Loucy (cell line): ENCODE data around the gene GPHN.

ENCODE experiments used
- H2AFZ ChIP-seq: fragments of 200-600 bp; sonication (generic); 2 replicates; pipeline ENCODE4 v1.6.0; 2016; ENCODE audit warnings: antibody characterized with exemption, mild to moderate bottlenecking, low read length, moderate library complexity
- H3F3A ChIP-seq: fragments of 200-600 bp; 2 replicates; pipeline ENCODE4 v1.6.0; 2016; ENCODE audit warnings: antibody characterized with exemption, low read depth, mild to moderate bottlenecking
- H3K27me3 ChIP-seq: fragments of 200-600 bp; sonication (generic); 2 replicates; pipeline ENCODE4 v1.6.1; 2014; ENCODE audit warnings: low read length, mild to moderate bottlenecking; ENCODE audit not compliant: insufficient read depth, poor library complexity, severe bottlenecking
- H3K36me3 ChIP-seq: fragments of 200-600 bp; sonication (generic); 2 replicates; pipeline ENCODE4 v1.6.1; 2016; ENCODE audit warnings: low read length; ENCODE audit not compliant: insufficient read depth
- H3K4me1 ChIP-seq: fragments of 200-600 bp; sonication (generic); 2 replicates; pipeline ENCODE4 v1.5.1; 2014; ENCODE audit warnings: low read length, mild to moderate bottlenecking; ENCODE audit not compliant: insufficient read depth, poor library complexity, severe bottlenecking
- H3K4me2 ChIP-seq: fragments of 200-600 bp; sonication (generic); 2 replicates; pipeline ENCODE4 v1.6.0; 2014; ENCODE audit warnings: antibody characterized with exemption, low read length, low read depth, mild to moderate bottlenecking; ENCODE audit not compliant: poor library complexity, severe bottlenecking
- H3K4me3 ChIP-seq: fragments of 200-600 bp; sonication (generic); 2 replicates; pipeline ENCODE4 v1.5.1; 2014; ENCODE audit warnings: low read length, mild to moderate bottlenecking, mixed read lengths; ENCODE audit not compliant: poor library complexity, severe bottlenecking
- H3K79me2 ChIP-seq: fragments of 200-600 bp; sonication (generic); 2 replicates; pipeline ENCODE4 v1.6.1; 2014; ENCODE audit warnings: low read length; ENCODE audit not compliant: insufficient read depth
- H3K9ac ChIP-seq: fragments of 200-600 bp; sonication (generic); 2 replicates; pipeline ENCODE4 v1.6.0; 2014; ENCODE audit warnings: mild to moderate bottlenecking, low read depth, low read length, moderate library complexity; ENCODE audit not compliant: poor library complexity, severe bottlenecking
- H3K9me2 ChIP-seq: fragments of 200-600 bp; sonication (generic); replicated peaks from 2 replicates; pipeline ENCODE4 v1.6.1; 2016; ENCODE audit warnings: low read depth, low read length, mixed read lengths
- H3K9me3 ChIP-seq: fragments of 200-600 bp; sonication (generic); 2 replicates; pipeline ENCODE4 v1.6.1; 2014; ENCODE audit warnings: mild to moderate bottlenecking, antibody characterized with exemption, low read length, low read depth; ENCODE audit not compliant: insufficient read depth
- H4K20me1 ChIP-seq: fragments of 200-600 bp; sonication (generic); 2 replicates; pipeline ENCODE4 v1.6.0; 2014; ENCODE audit warnings: antibody characterized with exemption, low read length, mild to moderate bottlenecking; ENCODE audit not compliant: insufficient read depth, poor library complexity, severe bottlenecking
- CTCF ChIP-seq: fragments of 200-600 bp; sonication (generic); conservative IDR thresholded peaks from 2 replicates; pipeline ENCODE4 v1.5.1; 2014; ENCODE audit warnings: mild to moderate bottlenecking, antibody characterized with exemption, low read length
- EZH2phosphoT487 ChIP-seq: fragments of 200-600 bp; IDR thresholded peaks from 2 replicates; pipeline ENCODE4 v1.6.1; 2018; ENCODE audit warnings: antibody characterized with exemption, mild to moderate bottlenecking, moderate library complexity, borderline replicate concordance

GPHN gene

DNA sequence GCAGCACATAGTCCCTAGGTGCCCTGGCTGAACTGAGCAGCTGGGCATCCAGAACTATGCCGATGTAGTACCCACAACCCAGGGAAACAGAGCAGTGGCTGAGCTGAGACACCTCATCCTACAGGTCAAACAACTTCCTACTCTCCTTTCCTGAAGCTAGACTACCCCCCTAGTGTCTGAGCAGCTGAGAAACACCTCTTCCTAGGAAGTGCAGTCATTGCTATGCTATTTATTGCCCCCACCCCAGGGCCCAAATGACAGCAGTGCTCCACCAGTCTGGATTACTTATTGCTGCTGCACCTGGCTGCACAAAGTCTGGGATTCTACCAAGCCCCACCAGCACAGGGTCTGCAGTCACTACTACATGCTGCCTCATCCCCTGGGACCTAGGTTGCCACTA is 664.6 kb downstream of the GPHN start:
- peaks cover 11% of the 10 kb centered on the region; the same call in 1 of the 2 replicates for H3K9me3 ChIP-seq
- no peaks in the 10 kb centered on the region for H3K79me2 ChIP-seq
- no peak overlapping the region for H2AFZ ChIP-seq
- no peak overlapping the region for H3K9ac ChIP-seq
- TF ChIP-seq EZH2phosphoT487 = no peak
- no peak for TF ChIP-seq CTCF
- no peaks in the 10 kb centered on the region for H3K9me2 ChIP-seq
- no peaks in the 10 kb centered on the region for H4K20me1 ChIP-seq
- no peak overlapping the region for H3K4me3 ChIP-seq
- no peak overlapping the region for H3K4me2 ChIP-seq
- no peaks in the 10 kb centered on the region; the same call in 1 of the 2 replicates for H3K36me3 ChIP-seq
- no peaks in the 10 kb centered on the region for H3F3A ChIP-seq
- peaks cover 8% of the 10 kb centered on the region for H3K4me1 ChIP-seq
- H3K27me3 ChIP-seq = no peaks in the 10 kb centered on the region

- H3K9ac ChIP-seq = no peak overlapping the region
- H2AFZ ChIP-seq = no peak overlapping the region
- no peaks in the 10 kb centered on the region for H3K27me3 ChIP-seq
- no peaks in the 10 kb centered on the region for H3K9me2 ChIP-seq
- H3F3A ChIP-seq = no peaks in the 10 kb centered on the region
- no peak overlapping the region for H3K4me2 ChIP-seq
- no peaks in the 10 kb centered on the region; the same call in 1 of the 2 replicates for H3K36me3 ChIP-seq
- H4K20me1 ChIP-seq = no peaks in the 10 kb centered on the region
- no peak overlapping the region for H3K4me3 ChIP-seq
- no peak for TF ChIP-seq EZH2phosphoT487
- TF ChIP-seq CTCF = no peak
- peaks cover 8% of the 10 kb centered on the region for H3K4me1 ChIP-seq
- H3K79me2 ChIP-seq = no peaks in the 10 kb centered on the region
- H3K9me3 ChIP-seq = peaks cover 15% of the 10 kb centered on the region; the same call in 1 of the 2 replicates
Measured at GRCh38 chr14:67173719-67174118, 665.8 kb downstream of the GPHN start.

- no peaks in the 10 kb centered on the region for H3K27me3 ChIP-seq
- H3K36me3 ChIP-seq = no peaks in the 10 kb centered on the region
- H4K20me1 ChIP-seq = no peaks in the 10 kb centered on the region
- no peaks in the 10 kb centered on the region for H3K4me1 ChIP-seq
- H3K9ac ChIP-seq = no peak overlapping the region
- H3K79me2 ChIP-seq = no peaks in the 10 kb centered on the region
- no peaks in the 10 kb centered on the region for H3K9me3 ChIP-seq
- H3K9me2 ChIP-seq = no peaks in the 10 kb centered on the region
- no peaks in the 10 kb centered on the region for H3F3A ChIP-seq
- no peak overlapping the region for H3K4me2 ChIP-seq
- no peak overlapping the region for H3K4me3 ChIP-seq
- H2AFZ ChIP-seq = no peak overlapping the region
- TF ChIP-seq CTCF (no peak), EZH2phosphoT487 (no peak)
Measured at GRCh38 chr14:67186172-67186768, 678.3 kb downstream of the GPHN start.
